ENCODE results near the gene CALU.

The CALU gene

DNA sequence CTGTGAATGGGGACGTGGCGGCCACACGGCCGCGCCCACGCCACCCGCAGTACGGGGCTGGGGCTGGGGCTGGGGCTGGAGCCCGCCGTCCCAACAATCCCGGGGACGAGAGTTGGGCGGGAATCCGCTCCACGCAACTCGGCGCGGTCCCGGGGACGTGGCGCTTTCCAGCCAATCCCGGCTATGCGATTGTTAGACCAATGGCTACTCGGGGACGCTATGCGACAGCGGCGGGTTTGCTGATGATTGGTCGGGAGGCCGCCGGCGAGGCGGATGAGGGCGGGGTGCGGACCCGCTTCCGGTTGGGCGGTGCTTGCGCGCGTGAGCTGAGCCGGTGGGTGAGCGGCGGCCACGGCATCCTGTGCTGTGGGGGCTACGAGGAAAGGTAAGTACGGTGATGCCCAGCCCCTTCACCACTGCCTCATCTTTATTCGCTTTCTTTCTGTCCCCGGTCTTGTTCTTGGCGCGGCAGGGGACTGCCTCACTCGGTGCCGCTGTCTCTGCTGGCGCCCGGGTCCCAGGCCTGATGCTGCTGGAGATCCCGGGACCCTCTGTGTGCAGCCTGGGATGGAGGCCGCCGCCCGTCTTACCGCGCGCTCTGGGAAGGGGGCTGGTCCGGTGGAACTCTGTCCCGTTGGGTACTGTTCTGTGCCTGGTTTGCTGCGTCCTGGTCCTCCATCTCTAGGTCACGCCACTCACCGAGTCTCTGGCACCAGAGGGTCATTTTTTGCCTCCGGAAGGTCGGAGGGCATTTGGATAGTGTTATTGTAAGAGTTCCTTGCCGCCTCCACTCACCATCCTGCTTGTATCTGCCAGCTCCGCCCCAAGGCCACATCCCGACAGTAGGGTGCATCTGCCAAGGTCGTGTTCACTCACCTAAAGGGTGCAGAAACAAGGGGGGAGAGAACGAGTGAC lies at the start of gene CALU:
Gene CALU (plus strand): TSS at position 312 of the 915 bp plus-strand sequence. CDS start 9,225 bp downstream, outside the sequence.
- peak; percentile 91 for DNase-seq

DNA sequence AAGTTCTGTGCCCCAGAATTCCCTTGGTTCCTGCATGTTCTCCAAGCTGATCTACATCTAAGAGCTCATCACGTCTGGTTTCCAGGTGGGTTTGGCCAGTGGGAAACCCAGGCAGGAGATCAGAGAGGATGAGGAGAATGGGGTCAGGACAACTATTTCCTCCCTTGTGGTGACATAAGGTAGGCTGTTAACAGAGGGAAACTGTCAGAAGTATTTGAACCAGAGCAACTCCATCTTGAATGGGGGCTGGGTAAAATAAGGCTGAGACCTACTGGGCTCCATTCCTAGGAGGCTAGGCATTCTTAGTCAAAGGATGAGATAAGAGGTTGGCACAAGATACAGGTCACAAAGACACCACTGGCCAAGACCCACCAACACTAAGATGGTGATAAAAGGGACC lies 47.9 kb upstream of the CALU start:
- DNase-seq = no peak

DNA sequence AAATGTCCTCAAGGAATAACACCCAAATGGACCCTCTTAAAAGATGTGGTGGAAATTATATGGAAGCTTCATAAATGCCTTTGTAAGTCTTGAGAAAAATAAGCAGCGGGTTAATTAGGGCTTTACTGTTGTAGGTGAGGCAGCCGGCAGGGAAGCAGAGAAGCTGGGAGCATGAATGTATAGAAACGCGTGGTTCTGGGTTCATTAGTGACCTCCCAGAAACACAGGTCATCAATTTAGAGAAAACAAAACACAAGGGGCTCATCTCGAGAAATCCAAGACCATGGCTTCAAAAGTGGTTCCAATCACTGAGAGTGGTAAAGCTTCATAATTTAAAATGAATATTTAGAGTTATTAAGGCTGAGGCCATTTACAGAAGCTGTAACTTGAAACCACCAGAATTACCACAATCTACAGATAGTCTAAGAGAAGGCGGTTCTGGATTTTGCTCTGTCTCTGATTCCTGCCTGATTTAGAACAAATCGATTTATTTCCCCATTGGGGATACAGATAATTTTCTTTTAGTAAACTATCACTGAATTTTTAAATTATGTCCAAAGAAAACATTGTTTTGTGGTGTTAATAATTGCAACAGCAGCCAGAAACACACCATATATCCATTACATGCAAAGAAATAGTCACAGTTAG lies 46.4 kb upstream of the CALU start:
- DNase-seq = peak; percentile 47

DNA sequence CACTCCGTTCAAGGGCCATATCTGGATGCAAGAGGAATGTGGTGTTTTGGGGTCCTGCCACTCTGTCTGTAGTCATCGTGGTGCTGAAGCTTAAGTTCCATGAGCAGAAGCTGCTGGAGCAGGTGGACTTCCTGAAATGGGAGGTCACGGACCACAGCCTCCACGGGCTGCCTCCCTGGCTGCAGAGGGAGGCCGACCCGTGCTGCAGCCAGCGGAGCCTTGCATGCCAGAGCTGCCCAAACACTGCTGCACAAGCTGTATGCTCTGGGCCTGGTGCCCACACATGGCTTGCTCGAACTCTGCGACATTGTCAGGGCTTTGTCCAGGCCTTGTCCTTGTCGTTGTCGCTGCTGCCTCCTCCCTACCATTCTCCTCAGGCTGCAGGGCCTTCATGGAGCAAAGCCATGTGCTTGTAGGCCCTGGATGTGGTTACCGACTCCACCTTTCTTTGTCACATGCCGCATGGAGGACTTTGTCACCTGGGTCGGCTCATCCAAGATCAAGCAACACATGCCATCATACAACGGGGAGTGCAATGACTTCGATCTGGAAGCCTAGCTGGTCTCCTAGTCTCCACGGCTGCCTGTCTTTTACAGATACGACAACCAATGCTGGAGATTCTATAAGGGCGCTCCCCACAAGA lies 45.7 kb upstream of the CALU start:
- no peak for DNase-seq

DNA sequence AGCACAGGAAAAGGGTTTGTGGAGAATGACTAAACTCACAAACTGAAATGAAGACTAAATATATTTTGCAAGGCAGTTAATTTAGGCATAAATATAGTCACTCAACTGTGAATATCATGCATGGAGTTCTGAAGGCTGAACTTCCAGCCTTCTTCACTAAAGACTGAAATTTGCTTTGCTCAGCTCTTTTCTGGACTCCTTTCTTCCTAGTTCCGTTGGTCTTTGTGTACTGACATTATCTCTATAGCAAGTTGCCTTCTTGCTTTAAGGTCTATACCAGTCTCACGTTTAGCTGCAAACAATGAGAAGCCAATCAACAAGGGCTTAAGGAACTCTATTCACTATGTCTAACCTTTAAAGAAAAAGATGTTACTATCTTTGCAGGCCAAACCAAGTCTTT lies 44.4 kb upstream of the CALU start:
- DNase-seq = no peak

DNA sequence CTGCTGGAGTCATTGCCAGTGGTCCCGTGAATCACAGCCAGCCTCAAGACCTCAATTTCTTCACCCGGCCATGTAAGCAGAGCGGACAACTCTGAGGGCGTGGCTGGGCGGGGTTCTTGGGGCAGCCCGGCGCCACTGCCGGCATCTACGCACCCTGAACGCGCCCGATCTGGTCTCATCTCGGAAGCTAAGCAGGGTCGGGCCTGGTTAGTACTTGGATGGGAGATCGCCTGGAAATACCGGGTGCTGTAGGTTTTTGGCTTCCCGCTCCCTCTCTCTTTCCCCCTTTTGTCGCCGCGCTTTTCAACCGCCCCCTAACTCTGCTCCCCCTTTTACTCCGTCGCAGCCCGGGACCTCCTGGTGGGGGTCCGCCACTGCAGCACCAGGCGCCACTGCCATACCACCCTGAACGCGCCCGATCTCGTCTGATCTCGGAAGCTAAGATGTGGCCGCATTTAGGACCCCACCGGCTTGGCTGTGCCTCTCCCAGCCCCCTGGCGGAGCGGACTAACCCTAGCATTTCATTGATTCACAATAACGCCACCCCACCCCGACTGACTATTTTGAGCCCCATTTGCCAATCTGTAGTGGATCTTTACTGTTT lies 41.8 kb upstream of the CALU start:
- no peak for DNase-seq

DNA sequence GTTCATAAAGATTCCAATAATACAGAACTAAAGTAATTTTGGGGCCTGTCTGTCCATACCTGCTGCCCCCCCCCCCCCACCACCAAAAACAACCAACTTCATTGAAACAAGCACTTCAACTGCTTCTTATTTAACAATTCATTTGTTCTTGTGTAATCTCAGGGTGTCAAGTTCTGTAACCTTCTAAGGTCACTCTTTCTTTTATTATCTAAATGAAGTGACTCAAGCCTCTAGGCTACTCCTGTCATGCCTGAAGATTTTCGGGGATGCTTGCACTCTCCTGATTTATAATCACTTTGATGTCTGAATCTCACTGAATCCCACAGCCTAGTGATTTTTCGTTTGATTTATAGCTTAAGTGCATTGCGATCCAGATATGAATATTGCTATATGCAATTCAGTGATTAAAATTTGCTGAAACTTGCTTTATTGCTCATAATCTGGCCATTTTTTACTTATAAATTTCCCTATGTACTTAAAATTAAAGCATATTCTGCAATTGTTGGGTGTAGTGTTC lies 39.9 kb upstream of the CALU start:
- no peak for DNase-seq

DNA sequence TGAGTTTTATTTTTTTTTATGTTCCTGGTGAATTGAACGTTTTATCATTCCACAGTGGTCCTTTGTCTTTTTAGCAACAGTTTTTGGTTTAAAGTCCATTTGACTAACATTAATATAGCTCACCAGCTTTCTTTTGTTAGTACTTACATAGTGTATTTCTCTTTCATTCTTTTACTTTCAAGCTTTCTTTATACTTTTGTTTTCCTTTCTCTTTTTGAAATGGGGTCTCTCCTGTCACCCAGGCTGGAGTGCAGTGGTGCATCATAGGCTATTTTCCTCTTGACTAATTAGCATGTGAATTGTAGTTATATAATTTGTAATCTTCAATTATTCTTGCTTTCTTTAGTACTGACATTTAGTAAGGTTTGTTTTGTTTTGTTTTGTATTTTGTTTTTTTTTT lies 39.3 kb upstream of the CALU start:
- DNase-seq = no peak

DNA sequence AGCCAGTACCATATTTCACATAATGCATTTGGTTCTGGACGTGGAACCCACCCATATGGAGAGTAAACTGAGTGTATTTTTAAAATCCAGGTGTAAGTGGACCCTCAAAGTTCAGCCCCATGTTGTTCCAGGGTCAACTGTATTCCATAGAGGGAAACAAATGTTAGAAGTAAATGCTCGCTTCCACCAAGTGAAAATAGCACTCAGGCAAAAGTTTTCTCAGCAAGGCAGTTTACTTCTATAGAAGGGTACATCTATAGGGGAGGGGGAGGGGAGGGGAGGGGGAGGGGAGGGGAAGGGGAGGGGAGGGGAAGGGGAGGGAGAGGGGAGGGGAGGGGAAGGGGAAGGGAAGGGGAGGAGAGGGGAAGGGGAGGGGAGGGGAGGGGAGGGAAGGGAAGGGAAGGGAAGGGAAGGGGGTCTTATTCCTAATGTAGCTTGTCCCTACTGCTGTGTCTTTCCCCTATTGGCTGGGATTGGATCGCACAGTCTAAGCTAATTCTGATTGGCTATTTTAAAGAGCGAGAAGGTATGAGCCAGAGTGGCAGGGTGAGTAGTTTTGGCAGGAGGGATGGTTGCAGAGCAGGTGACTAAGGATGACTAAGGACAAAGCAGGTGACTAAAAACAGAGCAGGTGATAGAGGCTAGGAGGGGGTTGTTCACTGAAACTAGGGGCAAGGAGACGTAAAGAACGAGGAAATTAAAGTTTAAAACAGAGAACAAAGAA lies 37.9 kb upstream of the CALU start:
- no peak for DNase-seq

DNA sequence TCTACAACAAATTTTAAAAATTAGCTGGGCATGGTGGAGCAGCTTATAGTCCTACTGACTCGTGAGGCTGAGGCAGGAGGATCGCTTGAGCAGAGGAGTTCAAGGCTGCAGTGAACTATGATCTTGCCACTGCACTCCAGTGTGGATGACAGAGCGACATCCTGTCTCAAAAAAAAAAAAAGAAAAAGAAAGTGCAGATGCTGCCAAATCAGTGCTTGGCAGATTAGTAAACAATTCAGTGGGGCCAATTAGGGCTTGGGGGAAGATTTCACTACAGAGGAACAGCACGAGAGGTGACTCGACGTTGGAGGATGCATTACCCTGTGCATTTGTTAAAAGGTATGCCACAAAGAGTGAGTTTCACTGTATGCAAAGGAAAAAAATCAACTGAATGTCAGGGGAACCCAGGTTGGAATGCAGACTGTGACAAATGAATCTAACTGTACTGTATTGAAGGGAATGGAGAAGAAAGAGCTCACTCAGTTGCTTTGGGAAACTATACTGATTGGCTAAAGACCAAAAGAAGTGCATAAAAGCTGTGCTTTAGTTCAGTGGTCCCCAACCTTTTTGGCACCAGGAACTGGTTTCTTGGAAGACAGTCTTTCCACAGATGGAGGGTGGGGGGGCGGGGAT lies 35.4 kb upstream of the CALU start:
- DNase-seq = no peak

DNA sequence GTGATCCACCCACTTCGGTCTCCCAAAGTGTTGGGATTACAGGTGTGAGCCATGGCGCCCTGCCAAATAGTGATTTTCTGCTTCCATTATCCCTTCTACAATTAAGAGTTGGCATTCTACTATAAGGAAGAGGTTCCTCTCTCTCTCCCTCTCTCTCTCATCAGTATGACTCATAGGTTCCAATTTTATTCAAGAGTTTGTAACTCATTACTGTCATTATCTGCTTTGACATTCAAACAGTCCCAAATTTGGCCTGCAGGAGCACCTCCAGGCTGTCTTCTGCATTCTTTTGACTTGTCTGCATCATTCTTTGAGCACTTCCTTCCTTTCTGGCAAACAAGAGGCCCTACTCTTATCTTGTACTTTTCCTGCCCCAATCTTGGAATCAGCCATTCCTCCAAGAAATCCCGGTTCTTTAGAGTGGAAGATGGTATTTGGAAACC lies 33.2 kb upstream of the CALU start:
- DNase-seq = peak; percentile 44

DNA sequence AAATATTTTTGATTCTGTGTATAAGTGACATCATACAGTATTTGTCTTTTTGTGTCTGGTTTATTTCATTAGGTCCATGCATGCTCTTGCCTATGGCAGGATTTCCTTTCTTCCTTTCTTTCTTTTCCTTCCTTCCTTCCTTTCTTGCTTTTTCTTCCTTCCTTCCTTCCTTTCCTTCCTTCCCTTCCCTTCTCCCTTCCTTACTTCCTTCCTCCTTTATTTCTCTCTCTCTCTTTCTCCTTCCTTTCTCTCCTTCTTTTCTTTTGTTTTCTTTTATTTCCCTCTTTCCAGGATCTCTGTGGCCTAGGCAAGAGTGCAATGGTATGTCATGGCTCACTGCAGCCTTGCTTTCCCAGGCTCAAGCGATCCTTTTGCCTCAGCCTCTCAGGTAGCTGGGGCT lies 31.4 kb upstream of the CALU start:
- DNase-seq = no peak

DNA sequence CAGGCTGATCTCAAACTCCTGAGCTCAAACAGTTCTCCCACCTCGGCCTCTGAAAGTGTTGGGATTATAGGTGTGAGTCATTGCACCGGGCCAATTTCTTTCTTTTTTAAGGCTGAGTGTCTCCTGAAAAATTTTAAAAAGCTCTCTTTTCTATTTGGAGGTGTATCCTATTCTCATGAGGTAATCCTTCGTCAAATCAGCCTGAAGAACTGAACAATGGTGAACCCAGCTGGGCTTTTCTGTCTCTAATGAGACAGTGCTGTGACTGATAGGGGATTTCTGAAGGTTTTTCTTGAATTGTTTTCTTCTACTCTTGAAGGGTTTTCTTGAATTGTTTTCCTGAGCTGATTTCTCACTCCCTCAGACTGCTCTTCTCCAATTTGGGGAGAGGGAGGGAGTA lies 30.9 kb upstream of the CALU start:
- DNase-seq = no peak

DNA sequence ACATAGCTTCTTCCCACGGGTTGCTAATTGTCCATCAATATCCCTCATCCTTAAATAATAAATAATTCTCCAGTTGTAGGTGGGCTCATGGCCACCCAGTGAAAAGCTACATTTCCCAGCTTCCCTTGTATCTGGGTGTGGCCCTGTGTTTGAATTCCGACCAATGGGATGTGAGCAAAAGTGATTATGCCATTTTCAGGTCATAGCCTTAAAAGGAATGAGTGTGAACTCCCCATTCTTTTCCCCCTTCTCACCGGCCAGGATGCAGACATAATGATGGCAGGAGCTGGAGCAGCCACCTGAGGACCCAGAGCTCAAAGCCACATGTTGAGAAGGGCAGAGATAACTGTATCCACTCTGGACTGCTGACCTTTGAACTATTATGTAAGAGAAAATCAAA lies 30.3 kb upstream of the CALU start:
- DNase-seq = no peak

DNA sequence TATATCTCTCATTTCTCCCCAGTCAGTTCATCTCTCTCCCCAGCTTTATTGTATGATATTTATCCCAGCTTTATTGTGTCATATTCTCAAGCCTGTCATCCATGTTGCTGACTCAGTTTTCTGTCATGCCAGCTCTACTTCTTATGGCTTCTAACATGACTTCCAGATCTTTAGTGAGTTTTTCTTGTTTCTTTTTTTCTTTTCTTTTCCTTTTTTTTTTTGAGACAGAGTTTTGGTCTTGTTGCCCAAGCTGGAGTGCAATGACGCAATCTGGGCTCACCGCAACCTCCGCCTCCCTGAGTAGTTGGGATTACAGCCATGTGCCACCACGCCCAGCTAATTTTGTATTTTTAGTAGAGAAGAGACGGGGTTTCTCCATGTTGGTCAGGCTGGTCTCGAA lies 28.7 kb upstream of the CALU start:
- DNase-seq = no peak

DNA sequence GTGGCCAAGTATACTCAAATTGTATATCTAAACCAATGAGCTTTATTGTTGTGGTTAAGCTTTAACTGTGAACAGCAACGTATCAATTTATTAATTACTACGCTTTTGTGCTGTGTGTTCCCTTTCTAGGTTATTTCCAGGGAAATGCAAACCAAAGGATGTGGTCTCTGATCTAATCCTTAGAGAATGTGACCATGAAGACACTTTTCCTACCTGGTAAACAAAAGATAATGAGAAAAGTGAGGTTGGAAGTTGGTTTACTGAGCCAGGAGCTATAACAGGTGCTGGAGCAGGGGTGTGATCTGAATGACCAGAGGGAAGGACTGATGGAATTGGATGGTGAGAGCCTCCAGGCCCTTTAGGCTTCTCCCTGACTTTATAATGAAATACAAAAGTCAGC lies 25.4 kb upstream of the CALU start:
- no peak for DNase-seq

DNA sequence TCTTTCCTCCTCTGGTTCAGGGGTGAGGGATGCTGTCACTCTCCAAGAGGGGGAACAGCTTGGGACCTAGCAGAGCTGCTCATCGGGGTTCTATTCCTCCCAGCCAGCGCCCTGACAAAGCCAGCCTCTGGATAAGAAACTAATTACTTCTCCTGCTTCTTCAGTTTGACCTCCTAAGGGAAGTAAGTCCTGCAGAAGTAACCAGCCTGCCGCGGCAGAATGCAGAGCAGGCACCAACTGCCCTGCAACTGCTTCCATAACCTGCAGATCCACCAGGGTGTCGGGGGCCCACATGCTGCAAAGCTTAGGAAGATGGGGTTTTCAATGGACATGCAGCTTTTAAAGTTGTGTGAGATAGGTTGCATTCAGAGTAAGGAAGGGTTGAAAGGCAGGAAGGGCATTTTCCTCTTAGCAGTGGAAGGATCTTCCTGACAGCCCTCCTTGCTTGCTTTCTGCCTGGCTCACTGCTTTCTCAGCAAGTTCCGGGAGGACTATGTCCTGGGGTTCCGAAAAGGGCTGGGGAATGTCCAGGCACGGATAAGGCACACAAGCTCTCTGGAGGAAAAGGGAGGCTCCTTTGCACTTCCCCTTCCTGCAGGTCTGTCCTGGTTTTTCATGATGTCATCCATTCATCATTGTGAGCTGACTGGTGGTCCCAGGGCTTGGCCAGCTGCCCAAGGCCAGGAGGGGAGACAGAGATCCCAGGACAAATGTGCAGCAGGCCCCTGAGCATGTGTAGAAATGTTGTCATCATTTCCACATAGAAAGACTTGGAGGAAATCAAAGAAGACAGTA lies 24.3 kb upstream of the CALU start:
- DNase-seq = no peak

DNA sequence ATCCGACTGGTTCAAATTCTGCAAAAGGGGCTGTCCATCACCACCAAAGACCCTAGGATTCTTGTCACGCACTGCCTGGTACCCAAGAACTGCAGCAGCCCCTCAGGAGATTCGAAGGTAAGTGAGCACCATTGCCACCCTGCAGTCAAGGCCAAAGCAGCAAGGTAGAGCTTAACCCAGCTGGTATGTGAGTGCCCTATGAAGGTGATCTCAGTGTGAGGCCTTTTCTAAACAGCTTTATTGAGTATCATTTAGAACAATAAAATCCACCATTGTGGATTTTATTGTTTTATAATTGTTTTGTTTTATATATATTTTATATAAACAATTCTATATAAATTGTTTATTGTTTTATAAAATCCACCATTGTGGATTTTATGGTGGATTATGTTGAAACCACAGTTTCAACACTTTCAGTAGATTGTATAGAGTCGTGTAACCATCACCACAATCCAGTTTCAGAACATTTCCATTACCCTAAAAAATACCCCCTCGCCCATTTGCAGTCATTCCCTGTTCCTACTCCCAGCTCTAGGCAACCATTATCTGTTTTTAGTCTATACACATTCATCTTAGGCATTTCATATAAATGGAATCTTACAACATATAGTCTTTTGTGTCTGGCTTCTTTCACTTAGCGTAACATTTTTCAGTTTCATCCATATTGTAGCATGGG lies 20.1 kb upstream of the CALU start:
- no peak for DNase-seq

DNA sequence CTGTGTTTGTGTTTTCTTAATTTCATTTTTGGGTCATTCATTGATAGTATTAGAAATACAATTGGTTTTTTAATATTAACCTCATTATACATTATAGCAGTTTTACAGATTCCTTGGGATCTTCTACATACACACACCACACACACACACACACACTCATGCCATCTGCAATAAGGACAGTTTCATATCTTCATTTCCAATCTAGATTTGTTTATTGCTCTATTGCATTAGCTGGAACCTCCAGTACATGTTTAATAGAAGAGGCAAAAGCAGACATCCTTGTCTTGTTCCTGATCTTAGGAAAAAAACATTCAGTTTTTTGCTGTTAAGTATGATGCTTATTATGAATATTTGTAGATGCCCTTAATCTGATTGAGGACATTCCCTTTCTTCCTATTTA lies 17.8 kb upstream of the CALU start:
- DNase-seq = no peak

DNA sequence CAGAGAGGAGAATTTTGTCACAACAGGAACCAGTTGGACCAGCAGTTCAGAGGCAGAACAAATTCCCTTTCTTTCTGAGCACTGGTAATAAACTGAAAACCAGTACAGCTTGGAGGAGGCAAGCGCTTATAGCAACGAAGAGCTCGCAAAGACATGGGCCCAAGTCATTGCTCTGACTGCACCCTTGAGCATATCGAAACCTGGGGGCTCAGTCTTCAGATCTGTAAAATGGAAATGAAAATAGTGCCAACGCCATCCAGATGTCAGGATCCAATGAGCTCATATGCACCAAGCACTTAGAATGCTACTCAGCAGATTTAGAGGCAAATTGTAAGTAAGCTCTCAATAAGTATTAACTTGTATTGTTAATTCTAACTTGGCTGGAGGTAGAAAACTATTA lies 14.4 kb upstream of the CALU start:
- DNase-seq = no peak

DNA sequence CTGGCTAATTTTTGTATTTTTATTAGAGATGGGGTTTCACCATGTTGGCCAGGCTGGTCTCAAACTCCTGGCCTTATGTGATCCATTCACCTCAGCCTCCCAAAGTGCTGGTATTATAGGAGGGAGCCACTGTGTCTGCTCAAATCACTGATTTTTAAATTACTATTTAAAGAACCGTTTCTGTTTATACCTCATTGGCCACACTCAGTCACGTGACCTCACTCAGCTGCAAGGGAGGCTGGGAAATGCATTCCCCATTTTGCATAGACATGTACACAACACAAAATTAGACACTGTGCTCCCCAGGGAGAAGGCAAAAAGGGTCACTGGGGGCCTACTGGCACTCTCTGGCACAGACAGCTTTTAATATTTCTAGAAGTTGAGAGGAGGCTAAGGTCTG lies 13.6 kb upstream of the CALU start:
- DNase-seq = no peak

All from NCI-H748 treated with DMSO at 0.1 percent for 48 hours (cell line).